Subcutaneous adipose tissue (tissue), 4 donors: ENCODE data around the gene TMEM202. TPM values are rescaled to one million over a fixed set of nuclear protein-coding genes. Genes with fewer than 3 reads are reported as not detected.

ENCODE experiments used
- total RNA-seq, 4 donors: library from RNA; depleted of rRNA; stranded (reverse); fragments of >200 nt; gene quantifications; one replicate each; pipeline ENCODE4 v1.1.0, GENCODE V29; 2016
- TF ChIP-seq, protein P1 (sequence below): fragments of 450-650 bp; IDR thresholded peaks from one replicate; pipeline ENCODE4 v1.5.1; 2016; ENCODE audit warnings: low read depth, mild to moderate bottlenecking, control low read depth, antibody characterized with exemption, moderate library complexity

TMEM202 gene, protein sequence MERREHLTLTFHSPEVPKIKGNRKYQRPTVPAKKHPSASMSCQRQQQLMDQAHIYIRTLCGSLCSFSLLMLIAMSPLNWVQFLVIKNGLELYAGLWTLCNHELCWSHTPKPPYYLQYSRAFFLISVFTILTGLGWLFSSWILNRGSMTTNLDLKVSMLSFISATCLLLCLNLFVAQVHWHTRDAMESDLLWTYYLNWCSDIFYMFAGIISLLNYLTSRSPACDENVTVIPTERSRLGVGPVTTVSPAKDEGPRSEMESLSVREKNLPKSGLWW
- total RNA-seq, result not detected

DNA sequence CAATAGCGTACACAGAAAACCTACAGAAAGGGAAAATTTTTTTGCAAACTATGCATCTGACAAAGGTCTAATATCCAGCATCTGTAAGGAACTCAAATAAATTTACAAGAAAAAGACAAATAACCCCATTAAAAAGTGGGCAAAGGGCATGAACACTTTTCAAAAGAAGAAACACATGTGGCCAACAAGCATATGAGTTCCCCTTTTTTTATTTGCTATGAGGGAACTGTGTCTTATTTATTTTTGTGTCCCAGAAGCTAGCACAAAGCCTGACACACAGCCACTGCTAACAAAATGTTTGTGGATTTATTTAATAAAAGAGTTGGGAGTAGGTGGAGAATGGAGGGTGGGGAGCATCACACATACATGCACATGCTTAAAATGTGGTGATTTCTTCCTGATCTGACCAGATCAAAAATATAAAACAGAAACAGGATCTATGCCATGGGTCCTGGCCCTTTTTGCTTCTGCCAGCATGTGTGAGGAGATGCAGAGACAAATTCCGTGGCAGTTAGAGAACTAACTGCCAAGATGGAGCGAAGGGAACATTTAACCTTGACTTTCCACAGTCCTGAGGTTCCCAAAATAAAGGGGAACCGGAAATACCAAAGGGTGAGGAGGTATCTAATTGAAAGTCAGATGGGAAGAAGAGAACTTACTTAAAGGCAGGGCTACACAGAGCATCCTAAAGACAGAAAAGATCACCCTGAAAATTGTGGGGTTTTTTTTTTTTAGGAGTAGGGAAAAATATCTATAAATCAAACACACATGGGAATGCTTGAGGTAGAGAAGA is at the start of gene TMEM202:
TSS of gene TMEM202 (plus strand) at position 510 of the 793 bp plus-strand sequence. CDS start at position 532, 22 bp downstream.
- TF ChIP-seq, protein P1, sequence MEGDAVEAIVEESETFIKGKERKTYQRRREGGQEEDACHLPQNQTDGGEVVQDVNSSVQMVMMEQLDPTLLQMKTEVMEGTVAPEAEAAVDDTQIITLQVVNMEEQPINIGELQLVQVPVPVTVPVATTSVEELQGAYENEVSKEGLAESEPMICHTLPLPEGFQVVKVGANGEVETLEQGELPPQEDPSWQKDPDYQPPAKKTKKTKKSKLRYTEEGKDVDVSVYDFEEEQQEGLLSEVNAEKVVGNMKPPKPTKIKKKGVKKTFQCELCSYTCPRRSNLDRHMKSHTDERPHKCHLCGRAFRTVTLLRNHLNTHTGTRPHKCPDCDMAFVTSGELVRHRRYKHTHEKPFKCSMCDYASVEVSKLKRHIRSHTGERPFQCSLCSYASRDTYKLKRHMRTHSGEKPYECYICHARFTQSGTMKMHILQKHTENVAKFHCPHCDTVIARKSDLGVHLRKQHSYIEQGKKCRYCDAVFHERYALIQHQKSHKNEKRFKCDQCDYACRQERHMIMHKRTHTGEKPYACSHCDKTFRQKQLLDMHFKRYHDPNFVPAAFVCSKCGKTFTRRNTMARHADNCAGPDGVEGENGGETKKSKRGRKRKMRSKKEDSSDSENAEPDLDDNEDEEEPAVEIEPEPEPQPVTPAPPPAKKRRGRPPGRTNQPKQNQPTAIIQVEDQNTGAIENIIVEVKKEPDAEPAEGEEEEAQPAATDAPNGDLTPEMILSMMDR, result no peak

DNA sequence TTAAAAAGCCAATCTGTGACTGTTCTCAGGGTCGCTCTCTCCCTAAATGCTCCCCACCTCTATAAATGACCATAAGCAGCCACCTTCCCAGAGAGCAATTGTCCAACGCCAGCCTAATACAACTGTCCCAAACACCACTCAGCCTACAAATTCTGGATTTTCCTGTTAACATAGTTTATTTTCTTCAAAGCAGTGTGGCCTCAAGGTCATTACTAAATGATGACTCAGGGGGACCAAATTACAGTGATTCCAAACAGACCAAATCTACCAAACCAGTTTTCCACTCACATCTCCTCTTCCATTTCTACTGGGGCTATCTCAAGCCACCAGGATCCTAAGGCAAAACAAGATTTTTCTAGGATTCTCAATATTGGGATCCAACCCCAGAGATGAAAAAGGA is 44.8 kb upstream of the TMEM202 start:
- TF ChIP-seq, protein P1, result no peak

DNA sequence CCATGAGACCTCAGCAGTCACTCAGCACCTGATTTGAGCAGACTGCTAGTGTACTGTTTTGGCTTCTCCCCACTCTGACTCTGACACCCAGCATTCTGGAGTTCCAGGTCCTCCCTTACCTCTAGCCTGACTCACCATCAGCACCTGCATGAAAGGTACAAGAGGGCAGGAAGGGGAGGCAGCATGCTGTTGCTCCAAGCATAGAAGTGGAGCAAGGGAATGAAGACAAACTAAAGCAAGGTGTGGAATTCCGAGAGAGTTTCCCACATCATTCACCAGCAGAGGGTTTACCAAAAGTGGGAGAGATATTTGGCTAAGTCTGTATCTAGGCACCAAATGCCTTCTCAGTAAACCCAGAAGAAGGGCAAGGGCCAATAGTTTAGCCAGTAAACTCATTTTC is 43.6 kb upstream of the TMEM202 start:
- TF ChIP-seq, protein P1, result no peak

DNA sequence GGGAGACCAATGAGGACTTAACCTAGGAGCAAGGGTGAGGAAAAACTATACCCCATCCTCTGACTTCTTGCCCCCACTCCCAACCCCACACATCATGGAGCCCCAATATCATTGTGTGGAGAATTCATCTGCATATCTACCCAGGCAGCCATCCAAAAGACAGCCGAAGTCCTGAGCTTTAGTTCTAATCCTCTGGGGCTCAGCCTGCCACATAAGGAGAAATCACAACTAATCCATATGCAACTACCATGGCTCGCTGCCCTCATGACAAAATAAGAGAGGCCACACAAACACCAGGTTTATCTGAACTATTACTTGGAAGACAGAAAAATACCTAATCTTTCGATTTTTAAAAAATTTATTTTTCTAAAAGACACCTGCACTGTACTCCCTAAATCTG is 40.0 kb upstream of the TMEM202 start:
- TF ChIP-seq, protein P1, result no peak

DNA sequence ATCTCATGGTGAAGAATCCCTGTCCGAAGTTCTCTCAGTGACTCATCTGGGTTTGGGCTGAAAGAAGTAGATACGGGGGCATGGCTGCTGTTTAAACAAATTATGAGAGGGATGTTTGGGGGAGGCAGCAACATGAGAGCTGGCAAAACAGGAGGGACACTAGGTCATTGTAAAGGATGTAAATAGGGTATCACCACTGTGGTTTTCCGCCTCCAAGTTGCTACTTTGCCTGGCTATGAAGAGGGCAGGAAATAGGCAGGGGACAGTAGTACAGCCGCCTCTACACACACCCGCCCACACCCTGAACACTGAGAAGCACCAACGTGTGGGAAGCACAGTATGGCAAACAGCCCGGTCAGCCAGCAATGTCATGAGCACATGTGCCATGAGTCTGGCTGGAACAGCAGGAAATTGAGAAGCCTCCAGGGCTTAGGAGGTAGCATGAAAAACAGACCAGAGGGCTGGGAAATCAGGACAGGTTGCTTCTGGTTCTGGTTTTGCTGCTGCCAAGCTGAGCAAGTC is 39.4 kb upstream of the TMEM202 start:
- TF ChIP-seq, protein P1, result no peak

DNA sequence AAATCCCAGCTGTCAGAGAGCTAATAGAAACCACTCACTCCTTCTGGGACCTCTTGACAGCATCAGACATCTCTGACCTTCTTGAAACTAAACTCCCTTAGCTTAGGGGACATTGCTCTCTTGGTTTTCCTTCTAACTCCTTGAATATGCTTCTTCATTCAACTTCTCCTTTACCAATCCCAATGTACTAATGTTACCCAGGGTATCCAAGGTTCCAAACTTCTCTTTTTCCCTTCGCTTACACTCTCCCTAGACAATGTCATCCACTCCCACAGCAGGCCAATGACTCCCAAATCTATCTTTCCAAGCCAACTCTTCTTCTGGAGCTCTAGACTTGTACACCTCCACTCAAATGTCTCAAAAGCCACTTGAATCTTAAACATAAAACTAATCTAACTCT is 36.9 kb upstream of the TMEM202 start:
- TF ChIP-seq, protein P1, result no peak

DNA sequence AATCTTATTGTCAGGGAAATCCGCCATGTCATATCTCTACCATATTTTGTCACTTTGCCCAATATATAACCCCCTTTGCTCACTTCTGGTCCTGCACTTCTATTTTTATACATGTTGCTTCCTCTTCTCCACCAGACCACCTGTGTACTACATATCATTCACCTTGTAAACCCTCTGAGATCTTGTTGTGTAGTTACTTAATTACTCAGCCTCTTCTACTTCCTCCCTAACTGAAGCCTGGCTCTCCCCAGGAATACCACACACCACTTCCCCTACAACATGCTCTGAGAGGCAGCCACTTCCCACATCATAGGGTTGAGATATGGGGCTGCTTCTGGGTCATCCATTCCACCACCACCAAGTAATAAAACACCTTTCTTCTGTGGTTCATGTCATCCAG is 32.3 kb upstream of the TMEM202 start:
- TF ChIP-seq, protein P1, result no peak
